ENCODE data around the gene COX19.
"Not testable (repeated sequence)": the region's sequence is repeated elsewhere in the genome, so short reads cannot be mapped to it uniquely, and the experiment has no call there.

Gene COX19

GRCh38 chr7:960269-960871 is 15.0 kb downstream of the COX19 start:
- no peak for DNase-seq (ENCODE audit: low spot score)

- not testable (repeated sequence) for DNase-seq (ENCODE audit: low spot score)
Observed at GRCh38 chr7:959740-960139, 15.6 kb downstream of the COX19 start.

- no peak for DNase-seq (ENCODE audit: low spot score)
Observed at GRCh38 chr7:959271-959670, 16.1 kb downstream of the COX19 start.

- DNase-seq (ENCODE audit: low spot score): no peak
Observed at GRCh38 chr7:958221-959200, 16.8 kb downstream of the COX19 start.

- no peak for DNase-seq (ENCODE audit: low spot score)
Observed at GRCh38 chr7:957418-958220, 17.7 kb downstream of the COX19 start.

- no peak for DNase-seq (ENCODE audit: low spot score)
Observed at GRCh38 chr7:956031-956430, 19.3 kb downstream of the COX19 start.

- peak; percentile 43 for DNase-seq (ENCODE audit: low spot score)
Observed at GRCh38 chr7:954330-955238, 20.8 kb downstream of the COX19 start, which contains the start of gene ADAP1. Gene ADAP1 (minus strand): TSS chr7:954680. CDS start chr7:954477, 203 bp downstream.

GRCh38 chr7:953547-954327 is 21.6 kb downstream of the COX19 start:
- no peak for DNase-seq (ENCODE audit: low spot score)

- DNase-seq (ENCODE audit: low spot score): no peak
Observed at GRCh38 chr7:952548-953441, 22.6 kb downstream of the COX19 start.

- DNase-seq (ENCODE audit: low spot score): no peak
Observed at GRCh38 chr7:951881-952547, 23.3 kb downstream of the COX19 start.

GRCh38 chr7:949021-949934 is 26.1 kb downstream of the COX19 start:
- DNase-seq (ENCODE audit: low spot score): no peak

GRCh38 chr7:947391-948210 is 27.7 kb downstream of the COX19 start:
- no peak for DNase-seq (ENCODE audit: low spot score)

GRCh38 chr7:946256-946996 is 28.9 kb downstream of the COX19 start:
- DNase-seq (ENCODE audit: low spot score): no peak

- no peak for DNase-seq (ENCODE audit: low spot score)
Observed at GRCh38 chr7:945556-946255, 29.6 kb downstream of the COX19 start.

GRCh38 chr7:945147-945555 is 30.2 kb downstream of the COX19 start:
- DNase-seq (ENCODE audit: low spot score): no peak

GRCh38 chr7:944744-945143 is 30.6 kb downstream of the COX19 start:
- no peak for DNase-seq (ENCODE audit: low spot score)
